HG02852 (cell line): ENCODE data around the gene NEURL3.
"Not testable (repeated sequence)": the region's sequence is repeated elsewhere in the genome, so short reads cannot be mapped to it uniquely, and the experiment has no call there.

Source experiments
- ATAC-seq: cut with Tn5 transposase; IDR thresholded peaks from one replicate; pipeline ENCODE4 v1.9.1; 2021; ENCODE audit warnings: mild to moderate bottlenecking, moderate library complexity; ENCODE audit not compliant: unreplicated experiment

NEURL3 gene

DNA sequence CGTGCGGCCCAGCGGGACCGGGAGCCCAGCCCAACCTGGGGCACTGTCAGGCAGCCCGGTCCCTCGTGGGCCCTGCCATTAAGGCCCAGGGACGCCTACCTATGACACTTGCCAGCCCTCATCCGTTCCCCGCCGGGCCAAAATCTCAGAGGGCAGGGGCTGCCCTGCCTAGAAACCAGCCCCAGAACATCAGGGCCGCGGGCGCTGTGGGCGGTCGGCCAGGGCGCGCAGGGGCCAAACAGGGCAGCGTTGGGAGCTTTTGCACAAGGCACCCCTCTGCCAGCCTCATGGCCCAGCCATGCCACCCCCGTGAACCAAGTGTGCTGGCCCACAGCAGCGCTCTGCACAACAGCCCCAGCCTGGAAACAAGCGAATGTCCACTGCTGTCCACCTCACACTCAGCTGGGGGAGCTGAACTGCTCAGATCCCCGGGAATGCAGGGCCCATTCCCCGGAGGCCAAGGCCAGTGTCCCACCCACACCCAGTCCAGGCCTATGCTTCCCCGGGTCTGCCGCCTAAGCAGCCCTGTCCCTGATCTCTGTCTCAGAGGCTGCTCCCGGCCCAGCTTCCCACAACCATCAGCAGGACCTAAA, 3.5 kb upstream of the NEURL3 start:
- ATAC-seq: no peak

DNA sequence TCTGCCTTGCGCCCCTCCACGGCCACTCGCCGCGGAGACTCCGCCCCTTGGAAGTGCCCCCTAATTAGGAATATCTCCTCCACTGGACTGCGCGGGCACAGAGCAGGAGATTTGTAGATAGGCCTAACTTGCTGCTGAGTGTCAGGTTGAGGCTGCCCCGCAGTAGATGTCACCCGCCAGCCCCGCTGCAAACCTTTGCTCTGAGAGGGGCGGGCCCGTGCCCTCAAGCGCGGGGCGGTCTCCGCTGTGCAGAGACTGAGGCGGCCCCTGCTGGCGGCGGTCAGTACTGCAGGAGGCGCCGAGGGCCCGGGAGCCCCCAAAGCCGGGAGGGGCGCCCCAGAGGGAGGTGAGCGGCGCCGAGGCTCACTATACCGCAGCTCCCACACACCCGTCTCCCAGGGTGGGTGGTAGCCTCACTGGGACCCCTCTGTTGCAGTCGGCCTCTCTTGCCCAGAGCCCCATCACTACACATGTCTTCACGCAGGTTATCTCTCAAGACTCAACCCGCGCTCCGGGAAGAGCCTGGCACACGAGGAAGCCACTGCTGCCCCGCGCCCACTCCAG, 2.9 kb upstream of the NEURL3 start:
- ATAC-seq: peak; percentile 58

DNA sequence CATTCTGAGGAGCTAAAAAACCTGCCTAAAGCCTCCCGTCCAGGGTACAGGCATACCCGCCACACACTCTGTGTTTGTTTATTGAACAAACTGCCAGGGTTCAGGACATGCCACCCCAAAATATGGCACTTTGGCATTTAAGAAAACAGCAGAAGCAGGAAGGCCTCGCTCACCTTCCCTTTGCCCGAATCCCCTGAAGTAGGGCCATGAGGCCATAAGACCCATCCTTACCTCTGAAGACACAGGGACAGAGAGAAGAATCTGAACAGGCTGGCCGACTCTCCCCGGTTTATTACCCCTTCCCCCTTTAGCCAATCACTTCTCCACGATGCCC, 1.7 kb upstream of the NEURL3 start:
- no peak for ATAC-seq

GRCh38 chr2:96506016-96506906, 1.1 kb upstream of the NEURL3 start:
- no peak for ATAC-seq

DNA sequence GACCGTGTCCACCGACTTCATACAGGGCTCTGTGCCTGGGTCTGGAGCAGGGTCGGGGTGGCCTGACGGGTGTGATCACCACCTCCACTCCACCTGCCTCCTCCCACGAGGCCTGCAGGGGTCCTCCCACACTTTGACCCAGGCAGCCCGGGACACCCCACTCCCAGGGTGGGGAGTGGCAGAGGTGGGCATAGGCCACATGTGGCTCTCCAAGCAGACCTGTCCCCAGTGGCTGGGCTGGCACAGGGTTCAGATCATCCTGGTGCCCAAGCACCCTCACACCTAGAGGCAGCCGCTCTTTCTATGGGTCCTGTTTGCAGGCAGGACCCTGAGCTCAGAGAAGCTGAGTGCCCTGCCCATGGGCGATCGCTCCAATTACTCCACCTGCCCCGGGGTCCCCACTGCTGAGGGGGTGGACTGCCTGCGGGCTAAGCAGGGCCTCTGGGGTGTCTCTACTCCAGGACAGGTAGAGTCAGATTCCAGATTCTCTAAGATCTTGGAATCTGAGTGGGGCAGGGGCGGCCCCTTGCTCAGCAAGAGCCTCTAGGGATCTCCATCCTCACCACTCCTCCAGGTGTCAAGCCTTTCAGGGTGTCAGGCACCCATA, 1.4 kb downstream of the NEURL3 start:
- ATAC-seq: no peak

- ATAC-seq: no peak
Measured at GRCh38 chr2:96502891-96503636, 2.1 kb downstream of the NEURL3 start.

DNA sequence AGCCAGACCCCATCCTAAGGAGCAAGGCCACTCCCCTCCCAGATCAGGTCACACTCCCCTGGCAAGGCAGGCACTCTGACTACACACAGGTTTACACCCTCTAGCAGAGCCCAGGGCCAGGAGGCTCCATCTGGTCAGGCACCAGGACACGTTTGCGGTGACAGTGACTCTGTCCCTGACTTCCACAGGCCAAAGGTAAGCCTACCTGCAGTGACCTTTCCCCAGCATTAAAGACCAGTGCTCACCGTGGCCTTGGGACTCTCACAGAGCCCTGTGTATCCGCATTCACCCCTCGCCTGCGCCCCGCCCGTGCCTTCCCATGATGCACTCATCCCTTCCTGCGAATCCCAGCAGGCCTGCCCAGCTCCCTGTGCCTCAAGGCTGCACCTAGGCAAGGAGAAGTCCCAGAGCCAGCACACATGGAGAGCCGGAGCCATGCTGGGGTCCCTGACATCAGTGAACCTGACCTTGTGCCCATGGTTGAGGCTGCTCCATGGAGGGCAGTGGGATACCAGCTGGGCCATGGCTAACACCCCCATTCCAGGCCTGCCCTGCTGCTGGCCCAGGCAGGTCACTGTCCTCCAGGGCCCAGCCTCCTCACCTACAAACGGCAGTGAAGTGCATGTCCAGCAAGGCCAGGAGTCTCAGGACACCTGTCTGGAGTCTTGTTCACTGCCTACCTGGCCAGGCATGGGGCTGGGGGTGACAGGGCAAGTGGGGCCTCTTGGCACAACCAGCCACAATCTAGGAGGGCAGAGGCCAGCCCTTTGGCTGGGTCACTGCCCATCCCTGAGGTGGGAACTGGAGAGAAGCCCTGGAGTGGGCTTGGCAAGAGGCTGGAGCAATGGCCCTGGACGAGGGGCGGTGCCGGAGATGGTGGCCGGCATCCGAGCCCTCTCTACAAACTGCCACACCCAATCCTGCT, 3.0 kb downstream of the NEURL3 start:
- no peak for ATAC-seq

- no peak for ATAC-seq
Measured at GRCh38 chr2:96501471-96501874, 3.7 kb downstream of the NEURL3 start.

GRCh38 chr2:96500385-96501066, 4.6 kb downstream of the NEURL3 start:
- ATAC-seq: no peak

- no peak for ATAC-seq
Measured at GRCh38 chr2:96499061-96499960, 5.8 kb downstream of the NEURL3 start.

DNA sequence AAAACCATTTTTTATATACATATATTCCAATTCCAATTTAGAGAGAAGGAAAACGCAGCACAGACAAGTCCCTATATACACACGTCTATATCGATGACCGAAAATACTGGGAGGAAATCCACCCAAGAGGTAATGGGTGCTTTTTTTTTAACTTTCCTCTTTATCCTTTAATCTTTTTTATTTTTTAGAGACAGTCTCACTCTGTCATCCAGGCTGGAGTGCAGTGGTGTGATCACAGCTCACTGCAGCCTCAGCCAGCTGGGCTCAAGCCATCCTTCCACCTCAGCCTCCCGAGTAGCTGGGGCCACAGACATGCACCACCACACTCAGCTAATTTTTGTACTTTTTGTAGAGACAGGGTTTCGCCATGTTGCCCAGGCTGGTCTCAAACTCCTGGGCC, 6.5 kb downstream of the NEURL3 start:
- ATAC-seq: not testable (repeated sequence)

- ATAC-seq: no peak
Measured at GRCh38 chr2:96498021-96498431, 7.1 kb downstream of the NEURL3 start.

- ATAC-seq: no peak
Measured at GRCh38 chr2:96495982-96496629, 9.1 kb downstream of the NEURL3 start.

DNA sequence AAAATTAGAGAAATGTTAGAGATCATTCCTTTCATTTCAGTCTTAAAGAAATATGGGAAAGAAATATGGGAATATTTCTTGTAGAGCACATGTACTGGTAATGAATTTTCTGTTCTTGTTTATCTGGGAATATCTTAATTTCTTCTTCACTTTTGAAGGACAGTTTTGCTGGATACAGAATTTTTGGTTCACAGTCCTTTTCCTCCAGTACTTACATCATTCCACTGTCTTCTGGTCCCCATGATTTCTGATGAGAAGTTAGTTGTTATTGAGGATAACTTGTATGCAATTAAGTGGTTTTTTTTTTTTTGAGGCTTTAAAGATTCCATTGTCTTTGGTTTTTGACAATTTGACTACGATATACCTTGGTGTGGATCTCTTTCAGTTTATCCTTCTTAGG, 11.0 kb downstream of the NEURL3 start:
- no peak for ATAC-seq

GRCh38 chr2:96493072-96493471, 12.1 kb downstream of the NEURL3 start:
- ATAC-seq: no peak

DNA sequence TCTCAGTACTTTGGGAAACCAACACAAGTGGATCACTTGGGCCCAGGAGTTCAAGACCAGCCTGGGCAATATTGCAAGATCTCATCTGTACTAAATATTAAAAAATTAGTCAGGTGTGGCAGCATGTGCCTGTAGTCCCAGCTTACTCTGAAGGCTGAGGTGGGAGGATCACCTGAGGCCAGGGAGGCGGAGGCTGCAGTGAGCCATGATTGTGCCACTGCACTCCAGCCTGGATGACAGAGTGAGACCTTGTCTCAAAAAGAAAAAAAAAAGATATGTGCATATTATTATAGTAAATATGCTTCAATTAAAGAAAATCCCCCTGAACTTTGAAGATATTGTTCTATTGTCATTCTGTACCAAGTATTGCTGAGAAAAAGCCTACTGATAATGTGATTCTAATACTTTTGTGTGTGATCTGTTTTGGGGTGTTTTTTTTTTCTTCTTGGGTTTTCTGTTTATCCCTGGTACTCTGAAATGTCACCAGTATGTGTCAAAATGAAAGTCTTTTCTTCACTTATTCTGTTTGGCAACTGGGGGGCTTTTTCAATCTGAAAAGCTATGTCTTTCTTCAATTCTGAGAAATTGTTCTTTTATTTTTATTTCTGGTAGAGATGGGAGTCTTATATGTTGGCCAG, 13.2 kb downstream of the NEURL3 start:
- ATAC-seq: no peak

- no peak for ATAC-seq
Measured at GRCh38 chr2:96489663-96490062, 15.5 kb downstream of the NEURL3 start.
